Posterior cingulate gyrus (tissue), 11 donors: Measurements from ENCODE around the gene SLC35F3.

ENCODE experiments used
- DNase-seq, 10 donors: peaks; one replicate each; pipeline versions ENCODE4 v3.0.0 to v3.0.0-alpha.2; 2020 to 2021; ENCODE audit warnings: mixed read lengths in 3 of 10
- intact Hi-C: fragments of 100-400 bp; cut with DNase I; formaldehyde crosslinking; loops from one replicate; pipeline ENCODE4 v1.15.1; 2023

The SLC35F3 gene

GRCh38 chr1:233909195-233909594 is 4.7 kb downstream of the SLC35F3 start:
- intact Hi-C loops = no loop called here
- no peak for DNase-seq

GRCh38 chr1:233912447-233912846 is 8.0 kb downstream of the SLC35F3 start:
- intact Hi-C loops = no loop called here
- no peak for DNase-seq

- intact Hi-C loops = no loop called here
- no peak for DNase-seq
Measured at GRCh38 chr1:233912909-233913308, 8.4 kb downstream of the SLC35F3 start.

GRCh38 chr1:233916706-233917105 is 12.2 kb downstream of the SLC35F3 start:
- no peak for DNase-seq
- intact Hi-C loops = no loop called here

- intact Hi-C loops = no loop called here
- no peak for DNase-seq
Measured at GRCh38 chr1:233919786-233920185, 15.3 kb downstream of the SLC35F3 start.

GRCh38 chr1:233928123-233928522 is 23.6 kb downstream of the SLC35F3 start:
- intact Hi-C loops = no loop called here
- no peak for DNase-seq

GRCh38 chr1:233933339-233933738 is 28.9 kb downstream of the SLC35F3 start:
- intact Hi-C loops = no loop called here
- no peak for DNase-seq

- intact Hi-C loops = no loop called here
- DNase-seq = no peak
Measured at GRCh38 chr1:233935297-233935868, 30.9 kb downstream of the SLC35F3 start.

- intact Hi-C loops = no loop called here
- no peak for DNase-seq
Measured at GRCh38 chr1:233936422-233936821, 31.9 kb downstream of the SLC35F3 start.

GRCh38 chr1:233936842-233937241 is 32.4 kb downstream of the SLC35F3 start:
- intact Hi-C loops = no loop called here
- DNase-seq = no peak

- DNase-seq = no peak
- intact Hi-C loops = no loop called here
Measured at GRCh38 chr1:233938476-233938875, 34.0 kb downstream of the SLC35F3 start.

GRCh38 chr1:233939451-233939850 is 35.0 kb downstream of the SLC35F3 start:
- DNase-seq = no peak
- intact Hi-C loops = no loop called here

- intact Hi-C loops = no loop called here
- no peak for DNase-seq
Measured at GRCh38 chr1:233940908-233941307, 36.4 kb downstream of the SLC35F3 start.

GRCh38 chr1:233944601-233945000 is 40.1 kb downstream of the SLC35F3 start:
- no peak for DNase-seq
- intact Hi-C loops = no loop called here

- DNase-seq = no peak
- intact Hi-C loops = no loop called here
Measured at GRCh38 chr1:233945573-233945972, 41.1 kb downstream of the SLC35F3 start.

- no peak for DNase-seq
- intact Hi-C loops = no loop called here
Measured at GRCh38 chr1:233945979-233946378, 41.5 kb downstream of the SLC35F3 start.

GRCh38 chr1:233946724-233947123 is 42.2 kb downstream of the SLC35F3 start:
- no peak for DNase-seq
- intact Hi-C loops = no loop called here

GRCh38 chr1:233951804-233952203 is 47.3 kb downstream of the SLC35F3 start:
- intact Hi-C loops = no loop called here
- DNase-seq = no peak

GRCh38 chr1:233957691-233958090 is 53.2 kb downstream of the SLC35F3 start:
- no peak for DNase-seq
- intact Hi-C loops = no loop called here

GRCh38 chr1:233959102-233959501 is 54.6 kb downstream of the SLC35F3 start:
- no peak for DNase-seq
- intact Hi-C loops = no loop called here

GRCh38 chr1:233959971-233960370 is 55.5 kb downstream of the SLC35F3 start:
- intact Hi-C loops = no loop called here
- DNase-seq = no peak

- no peak for DNase-seq
Measured at GRCh38 chr1:233960386-233960785, 55.9 kb downstream of the SLC35F3 start.

GRCh38 chr1:233962878-233963277 is 58.4 kb downstream of the SLC35F3 start:
- DNase-seq = no peak
- intact Hi-C loops = no loop called here

More at GRCh38 chr1:233960386-233960785, 55.9 kb downstream of the SLC35F3 start:
- intact Hi-C loops = no loop called here
